EH (cell line): Measurements from ENCODE around the gene KCNH8.

Source experiments
- DNase-seq: peaks from one replicate; pipeline ENCODE4 v3.0.0-alpha.2; 2015; ENCODE audit warnings: low read depth

KCNH8 gene

GRCh38 chr3:19384868-19385267 lies 236.6 kb downstream of the KCNH8 start:
- DNase-seq: no peak

- DNase-seq: no peak
These were observed 243.8 kb downstream of the KCNH8 start for GRCh38 chr3:19392150-19392549.

DNA sequence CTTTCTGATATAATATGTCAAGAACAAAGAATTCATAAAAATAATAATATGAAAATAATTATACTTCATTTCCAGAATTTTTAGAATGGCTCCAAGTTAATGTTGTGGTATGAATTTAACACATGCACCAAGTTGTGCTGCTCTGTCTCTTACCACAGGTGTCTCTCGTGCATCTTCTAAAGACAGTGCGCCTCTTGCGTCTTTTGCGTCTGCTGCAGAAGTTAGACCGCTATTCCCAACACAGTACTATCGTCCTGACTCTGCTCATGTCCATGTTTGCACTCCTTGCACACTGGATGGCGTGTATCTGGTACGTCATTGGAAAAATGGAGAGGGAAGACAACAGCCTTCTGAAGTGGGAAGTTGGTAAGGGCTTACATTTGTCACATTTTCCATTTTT lies 246.6 kb downstream of the KCNH8 start:
- no peak for DNase-seq

DNA sequence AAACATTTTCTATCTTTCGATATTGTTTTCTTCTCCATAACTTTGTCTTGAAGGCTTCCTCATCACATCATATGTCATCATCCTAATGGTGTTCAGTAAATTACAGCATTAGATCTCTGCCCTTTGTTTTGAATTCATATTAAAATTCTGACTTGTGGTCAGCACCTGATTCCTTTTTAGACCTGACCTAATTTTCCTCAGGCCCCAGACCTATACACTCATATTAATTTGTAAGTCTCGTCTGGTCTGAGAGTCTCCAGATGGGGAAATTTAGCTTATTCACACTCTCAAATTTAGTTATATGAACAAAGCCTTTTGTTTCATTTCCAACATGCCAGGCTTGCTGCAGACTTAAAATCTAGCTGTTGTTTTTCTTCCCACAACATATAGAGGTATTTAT lies 248.4 kb downstream of the KCNH8 start:
- DNase-seq: no peak

DNA sequence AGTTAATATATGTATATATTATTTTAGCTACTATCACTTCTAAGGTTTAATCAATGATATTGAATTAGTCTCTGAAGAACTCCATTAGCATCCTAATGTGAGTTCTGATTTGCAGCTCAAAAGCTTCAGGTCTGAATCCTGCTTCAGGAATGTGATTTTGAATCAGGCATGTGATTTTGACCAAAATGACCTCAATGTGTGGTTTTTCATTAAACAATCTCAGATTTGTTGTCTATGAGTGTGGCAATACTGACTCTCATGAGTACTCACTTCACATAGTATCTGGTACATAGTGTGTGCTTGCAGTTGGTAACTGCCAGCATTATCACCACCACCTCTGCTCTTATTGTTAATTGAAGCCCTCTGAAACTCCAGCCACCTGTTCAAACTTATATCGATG lies 251.0 kb downstream of the KCNH8 start:
- DNase-seq: no peak

DNA sequence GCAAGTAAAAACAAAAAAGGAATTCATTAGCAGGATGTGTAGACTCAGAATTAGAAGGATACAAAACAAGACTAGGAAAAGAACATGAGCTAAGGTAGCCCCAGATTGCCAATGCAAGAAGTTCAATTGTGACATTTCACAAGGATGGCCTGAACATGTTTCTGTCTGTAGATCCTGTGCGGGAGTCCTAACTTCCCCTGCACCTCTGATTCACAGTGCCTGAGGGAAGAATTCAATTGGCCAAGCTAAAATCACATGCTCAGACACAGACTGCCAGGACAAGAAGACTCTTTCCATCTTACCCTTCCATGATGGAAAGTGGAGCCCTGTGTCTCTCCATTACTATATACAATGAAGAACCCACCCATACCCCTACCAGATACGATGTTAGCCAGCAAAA lies 251.5 kb downstream of the KCNH8 start:
- no peak for DNase-seq

DNA sequence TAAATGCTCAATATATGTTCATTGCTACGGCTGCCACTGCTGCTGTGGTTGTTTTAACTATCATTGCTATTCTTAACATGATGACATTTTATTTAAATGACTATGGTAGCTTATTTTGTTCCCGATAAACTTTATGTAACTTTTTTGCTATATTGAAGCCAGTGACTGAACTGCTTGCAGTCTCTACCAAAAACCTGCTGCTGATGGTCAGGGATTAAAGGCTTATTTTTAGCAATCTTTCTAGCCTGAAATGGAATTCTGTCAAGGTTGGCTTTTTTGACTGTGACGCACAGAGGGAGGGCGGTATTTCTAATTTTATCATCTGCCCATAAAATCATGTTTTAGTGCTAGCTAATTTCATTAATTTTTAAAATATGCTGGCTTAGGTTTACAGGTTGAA lies 271.8 kb downstream of the KCNH8 start:
- no peak for DNase-seq

DNA sequence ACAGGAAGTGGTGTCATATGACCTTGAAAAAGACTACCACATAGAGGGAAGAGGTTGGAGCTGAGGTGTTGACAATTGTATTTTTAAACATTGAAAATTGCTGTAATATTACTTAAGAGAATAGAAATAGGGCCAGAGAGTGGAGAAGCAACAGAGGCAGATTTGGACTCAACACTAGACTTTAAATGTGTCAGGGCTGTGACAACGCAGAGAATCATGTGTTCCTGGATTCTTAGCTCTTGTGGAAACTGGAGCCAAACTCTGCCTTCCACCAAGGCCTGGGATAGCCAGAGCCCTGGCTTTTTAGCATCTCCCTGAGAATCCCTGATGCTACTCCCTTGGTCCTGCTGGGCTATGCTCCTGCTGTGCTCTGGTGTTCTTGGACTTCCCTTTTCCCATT lies 277.5 kb downstream of the KCNH8 start:
- no peak for DNase-seq

DNA sequence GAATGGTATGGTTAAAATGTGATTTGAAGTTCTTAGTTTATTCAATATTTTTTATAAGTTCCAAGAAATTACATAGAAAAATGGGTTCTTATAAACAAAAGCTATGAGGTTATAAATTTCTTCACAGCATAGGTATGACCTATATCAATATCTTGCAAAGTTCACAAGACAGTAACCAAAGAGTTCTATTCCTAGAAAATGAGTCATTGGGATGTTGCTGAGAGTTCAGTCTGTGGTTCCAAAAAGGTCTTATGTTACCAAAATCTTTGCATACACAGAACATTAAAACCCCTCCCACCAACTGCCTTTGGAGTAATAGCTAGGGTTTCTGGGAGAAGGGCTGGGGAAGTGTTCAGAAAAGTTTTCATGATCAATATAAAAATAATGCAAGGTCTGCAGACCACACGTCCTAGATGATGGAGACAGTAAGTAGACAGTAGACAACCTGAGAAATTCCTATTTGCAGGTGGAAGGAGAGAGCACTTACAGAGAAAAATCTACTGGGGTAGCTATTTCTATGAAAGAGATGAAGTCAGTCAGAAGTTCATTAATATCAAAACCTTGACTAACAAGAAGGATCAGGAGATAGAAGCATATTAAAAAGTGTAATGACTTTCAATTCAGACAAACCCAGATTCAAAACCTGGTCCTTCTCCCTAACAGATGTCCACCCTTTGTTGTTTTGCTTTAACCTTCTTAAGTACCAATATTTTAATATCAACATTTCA lies 279.3 kb downstream of the KCNH8 start:
- DNase-seq: no peak

DNA sequence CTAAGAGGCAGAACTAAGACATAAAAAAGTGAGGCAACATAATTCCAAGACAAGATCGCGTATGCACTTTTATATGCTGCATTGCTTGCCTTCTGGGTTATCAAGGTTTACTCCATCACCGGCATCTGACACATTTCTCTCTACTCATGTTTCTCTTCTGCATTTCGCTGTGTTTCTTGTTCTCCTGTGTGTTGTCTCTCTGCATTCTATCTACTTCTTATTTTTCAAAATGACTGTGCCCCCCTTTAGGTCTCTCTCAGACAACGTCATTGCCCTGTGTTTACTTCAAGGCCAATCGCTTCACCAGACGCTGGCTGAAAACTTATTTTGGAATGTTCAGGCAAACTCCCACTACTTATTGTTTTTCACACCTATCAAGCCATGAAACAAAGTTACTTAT lies 280.4 kb downstream of the KCNH8 start:
- no peak for DNase-seq

- DNase-seq: no peak
These were observed 284.4 kb downstream of the KCNH8 start for GRCh38 chr3:19432669-19433068.

DNA sequence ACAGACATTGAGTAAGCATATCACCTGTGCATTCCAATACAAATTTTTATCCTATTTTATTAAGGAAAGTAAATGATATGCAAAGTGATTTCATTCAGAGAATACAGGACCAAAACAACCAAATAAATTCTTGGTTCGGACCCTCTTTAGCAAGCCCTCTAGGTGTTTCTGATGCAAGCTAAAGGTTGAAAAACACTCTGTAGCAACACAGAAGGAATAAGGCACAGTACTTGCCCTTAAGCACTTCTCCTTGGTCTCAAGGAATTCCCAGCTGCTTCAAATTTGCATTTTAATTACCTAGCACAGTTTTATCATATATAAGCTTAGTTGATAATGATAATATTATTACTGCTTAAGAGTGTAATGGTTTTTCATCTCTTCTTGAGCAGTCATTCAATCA lies 288.4 kb downstream of the KCNH8 start:
- DNase-seq: no peak

DNA sequence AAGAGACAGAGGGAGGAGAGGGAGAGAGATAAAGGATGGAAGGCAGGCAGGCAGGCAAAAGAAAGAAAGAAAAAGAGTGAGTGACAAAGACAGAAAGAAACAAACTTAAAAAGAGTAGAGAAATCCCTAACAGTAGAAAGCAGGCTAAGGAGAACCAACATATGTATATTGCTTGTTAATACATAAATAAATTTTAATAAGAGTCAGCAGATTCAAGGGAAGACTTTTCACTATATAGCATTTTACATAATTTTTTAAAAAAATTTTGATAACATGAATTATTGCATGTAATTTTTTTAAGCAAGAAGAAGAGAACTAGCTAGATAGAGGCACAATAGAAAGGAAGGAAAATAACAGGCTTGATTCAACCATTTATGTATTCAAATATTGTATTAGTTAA lies 291.6 kb downstream of the KCNH8 start:
- no peak for DNase-seq

DNA sequence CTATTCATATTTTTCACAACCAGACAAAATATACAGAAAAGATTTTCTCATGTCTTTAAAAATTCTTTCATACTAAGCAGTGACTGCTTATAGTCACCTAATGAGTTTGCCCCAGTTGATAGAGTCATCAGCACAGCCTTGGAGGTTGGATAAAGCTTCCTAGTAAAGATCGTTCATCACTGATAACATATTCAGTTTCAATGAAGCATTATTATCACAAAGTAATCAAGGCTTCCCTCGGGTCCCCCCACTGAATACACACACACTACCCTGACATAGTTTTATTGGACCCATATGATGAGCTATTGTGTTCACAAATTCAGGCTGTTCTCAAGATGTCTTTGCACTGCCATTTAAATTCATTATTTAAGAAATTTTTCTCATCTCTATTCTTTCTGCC lies 297.8 kb downstream of the KCNH8 start:
- no peak for DNase-seq

GRCh38 chr3:19446687-19447086 lies 298.4 kb downstream of the KCNH8 start:
- no peak for DNase-seq

DNA sequence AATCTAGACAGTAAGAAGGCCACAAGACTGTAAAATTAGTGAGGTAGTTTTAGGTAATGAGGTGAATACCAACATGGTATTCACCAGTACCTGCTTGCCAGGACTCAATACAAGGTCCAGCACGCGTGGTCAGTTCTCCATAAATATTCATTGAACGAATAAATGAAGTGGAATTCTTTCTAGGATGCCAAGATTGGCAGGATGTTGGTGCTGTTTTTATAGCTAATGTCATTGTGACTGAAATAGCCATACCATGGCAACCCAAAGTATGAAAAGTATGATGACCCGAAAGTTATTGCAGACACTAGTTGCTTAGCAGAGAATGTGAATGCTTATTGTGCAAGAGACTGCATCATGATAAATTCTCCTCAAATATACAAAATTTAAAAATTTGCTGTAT lies 307.2 kb downstream of the KCNH8 start:
- DNase-seq: no peak

GRCh38 chr3:19456738-19457137 lies 308.4 kb downstream of the KCNH8 start:
- no peak for DNase-seq

DNA sequence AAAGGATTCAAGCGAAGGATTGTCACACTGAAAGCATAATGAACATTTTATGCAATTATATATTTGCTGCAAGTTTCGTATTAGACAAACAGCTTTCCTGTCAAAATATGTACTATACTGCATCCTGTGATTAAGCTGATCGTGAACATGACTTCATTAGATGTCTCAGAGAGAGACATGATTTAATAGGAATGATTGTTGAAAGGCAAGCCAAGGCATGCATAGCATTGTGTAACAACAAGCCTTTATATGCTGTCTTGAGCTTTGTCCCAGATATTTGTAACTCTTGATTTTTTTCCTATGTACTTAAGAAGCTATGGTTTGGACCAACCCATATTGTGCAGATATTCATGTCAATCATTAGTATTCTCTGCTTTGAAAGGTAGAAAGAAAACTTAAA lies 309.1 kb downstream of the KCNH8 start:
- DNase-seq: no peak

GRCh38 chr3:19467761-19468160 lies 319.5 kb downstream of the KCNH8 start:
- no peak for DNase-seq

- DNase-seq: no peak
These were observed 322.8 kb downstream of the KCNH8 start for GRCh38 chr3:19471138-19471537.

- no peak for DNase-seq
These were observed 325.8 kb downstream of the KCNH8 start for GRCh38 chr3:19473971-19474580.

DNA sequence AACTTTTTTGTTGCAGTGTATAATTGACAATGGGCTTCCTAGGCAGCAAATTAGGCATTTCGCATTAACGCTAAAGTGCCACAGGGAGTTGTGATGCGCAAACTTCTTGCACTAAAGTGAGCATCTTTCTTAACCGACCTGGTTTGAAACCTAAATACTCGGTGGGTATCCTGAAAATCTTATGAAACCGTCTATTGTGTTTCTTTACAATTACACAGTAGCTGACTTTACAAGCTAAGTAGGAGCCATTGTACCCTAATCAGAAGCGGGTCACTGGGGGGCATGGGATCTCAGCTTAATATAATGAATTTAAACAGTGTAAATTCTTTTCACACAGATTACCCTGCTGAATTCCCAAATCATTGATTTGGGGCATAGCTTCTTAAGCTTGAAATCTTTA lies 328.0 kb downstream of the KCNH8 start:
- no peak for DNase-seq

DNA sequence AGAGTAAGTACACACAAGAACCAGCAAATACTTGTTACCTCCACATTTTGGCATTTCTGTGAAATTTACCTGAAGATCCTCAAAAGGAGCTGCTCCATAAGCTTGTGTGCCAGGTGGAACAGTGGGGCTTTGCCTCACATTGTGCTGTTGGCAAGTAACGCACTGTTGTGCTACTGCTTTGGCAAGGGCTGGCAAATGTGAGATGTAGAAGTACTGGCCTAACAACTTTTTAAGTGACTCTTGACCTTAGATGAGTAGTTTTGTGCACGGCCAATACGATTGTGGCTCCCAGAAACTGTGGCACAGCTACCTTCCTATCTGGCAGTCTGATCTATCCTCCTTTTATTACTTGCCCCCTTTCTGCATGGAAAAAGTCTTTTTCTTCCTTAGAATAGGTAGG lies 337.0 kb downstream of the KCNH8 start:
- DNase-seq: no peak

DNA sequence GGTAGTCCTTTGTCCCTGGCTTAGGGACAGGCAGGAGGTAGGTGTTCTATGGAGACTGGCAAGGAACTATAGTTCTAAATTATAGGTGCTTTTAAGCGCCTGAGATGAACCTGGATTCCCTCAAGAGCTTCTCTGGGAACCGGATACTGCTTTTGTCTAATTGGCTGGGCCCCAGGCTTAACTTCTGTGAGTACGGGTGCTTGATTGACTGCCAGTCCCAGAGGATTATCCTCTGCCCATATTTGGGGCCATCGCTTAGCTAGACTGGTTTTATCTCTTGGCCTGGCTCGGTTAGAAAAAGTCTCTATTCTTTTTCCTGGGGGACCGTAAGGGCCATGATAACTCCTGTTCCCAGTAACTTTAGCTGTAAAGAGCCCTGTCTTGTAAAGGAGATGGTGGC lies 339.1 kb downstream of the KCNH8 start:
- no peak for DNase-seq
